Coronary artery (tissue), 2 donors: Measurements from ENCODE around the gene SLC22A5.
A peak's percentile ranks its signal among the peaks of the same experiment; 100 is the strongest.

Experiments
- DNase-seq: peaks from one replicate; pipeline ENCODE4 v3.0.0-alpha.2; 2017; ENCODE audit warnings: low spot score
- H3K27ac ChIP-seq, 2 donors: fragments of 200-600 bp; sonication (generic); one replicate each; pipeline ENCODE4 v1.5.1; 2016 to 2019
- H3K4me3 ChIP-seq: fragments of 200-600 bp; sonication (generic); 2 replicates; pipeline ENCODE4 v1.5.1; 2016; ENCODE audit warnings: mild to moderate bottlenecking, moderate library complexity
- TF ChIP-seq, protein P1 (sequence below): fragments of 200-600 bp; sonication (generic); IDR thresholded peaks from one replicate; pipeline ENCODE4 v1.5.1; 2019; ENCODE audit warnings: antibody characterized with exemption

Gene SLC22A5

DNA sequence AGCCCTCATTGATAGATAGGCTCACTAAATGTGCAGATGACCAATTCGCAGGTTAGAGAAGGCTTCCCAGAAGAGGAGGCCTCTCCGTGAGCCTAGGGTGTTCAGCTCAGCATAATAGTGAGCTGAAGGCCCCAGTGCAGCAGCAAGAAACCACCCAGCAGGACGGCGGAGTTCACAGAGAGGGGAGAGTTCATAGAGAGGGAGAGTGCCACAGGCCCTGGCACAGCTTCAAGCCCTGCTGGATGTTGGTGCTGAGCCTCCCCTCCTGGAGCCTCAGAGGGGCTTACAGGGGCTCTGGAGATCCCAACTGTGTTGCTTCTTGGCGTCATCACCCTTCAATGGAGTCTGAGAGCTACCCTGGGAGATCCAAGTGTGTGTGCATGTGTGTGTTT lies 2.1 kb downstream of the SLC22A5 start:
- no peak overlapping the region for H3K27ac ChIP-seq
- no peak for DNase-seq
- H3K4me3 ChIP-seq: no peak overlapping the region
- TF ChIP-seq, protein P1, sequence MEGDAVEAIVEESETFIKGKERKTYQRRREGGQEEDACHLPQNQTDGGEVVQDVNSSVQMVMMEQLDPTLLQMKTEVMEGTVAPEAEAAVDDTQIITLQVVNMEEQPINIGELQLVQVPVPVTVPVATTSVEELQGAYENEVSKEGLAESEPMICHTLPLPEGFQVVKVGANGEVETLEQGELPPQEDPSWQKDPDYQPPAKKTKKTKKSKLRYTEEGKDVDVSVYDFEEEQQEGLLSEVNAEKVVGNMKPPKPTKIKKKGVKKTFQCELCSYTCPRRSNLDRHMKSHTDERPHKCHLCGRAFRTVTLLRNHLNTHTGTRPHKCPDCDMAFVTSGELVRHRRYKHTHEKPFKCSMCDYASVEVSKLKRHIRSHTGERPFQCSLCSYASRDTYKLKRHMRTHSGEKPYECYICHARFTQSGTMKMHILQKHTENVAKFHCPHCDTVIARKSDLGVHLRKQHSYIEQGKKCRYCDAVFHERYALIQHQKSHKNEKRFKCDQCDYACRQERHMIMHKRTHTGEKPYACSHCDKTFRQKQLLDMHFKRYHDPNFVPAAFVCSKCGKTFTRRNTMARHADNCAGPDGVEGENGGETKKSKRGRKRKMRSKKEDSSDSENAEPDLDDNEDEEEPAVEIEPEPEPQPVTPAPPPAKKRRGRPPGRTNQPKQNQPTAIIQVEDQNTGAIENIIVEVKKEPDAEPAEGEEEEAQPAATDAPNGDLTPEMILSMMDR: no peak

DNA sequence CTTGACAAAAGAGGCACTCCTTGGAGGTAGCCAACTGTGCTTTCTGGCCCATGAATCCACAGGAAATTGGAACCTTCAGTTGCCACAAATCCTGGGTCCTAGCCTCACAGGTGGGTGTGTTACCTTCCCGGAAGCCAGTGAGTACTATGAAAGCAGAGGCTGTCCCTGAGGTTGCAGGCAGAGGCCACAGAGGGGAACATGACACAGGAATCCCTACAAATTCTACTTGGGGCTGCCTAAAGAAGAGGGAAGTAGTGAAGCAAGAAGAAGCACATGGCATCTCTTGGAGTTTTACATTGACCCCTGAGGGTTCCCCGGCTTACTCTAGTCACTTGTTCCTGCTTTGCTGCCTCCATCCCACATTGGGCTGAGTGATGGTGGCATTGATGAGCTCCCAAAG lies 2.6 kb downstream of the SLC22A5 start:
- TF ChIP-seq, protein P1: no peak
- DNase-seq: no peak
- Histone ChIP-seq H3K4me3 (no peak overlapping the region), H3K27ac (peak overlapping the region in 1 of 2 donors; percentile 20)

DNA sequence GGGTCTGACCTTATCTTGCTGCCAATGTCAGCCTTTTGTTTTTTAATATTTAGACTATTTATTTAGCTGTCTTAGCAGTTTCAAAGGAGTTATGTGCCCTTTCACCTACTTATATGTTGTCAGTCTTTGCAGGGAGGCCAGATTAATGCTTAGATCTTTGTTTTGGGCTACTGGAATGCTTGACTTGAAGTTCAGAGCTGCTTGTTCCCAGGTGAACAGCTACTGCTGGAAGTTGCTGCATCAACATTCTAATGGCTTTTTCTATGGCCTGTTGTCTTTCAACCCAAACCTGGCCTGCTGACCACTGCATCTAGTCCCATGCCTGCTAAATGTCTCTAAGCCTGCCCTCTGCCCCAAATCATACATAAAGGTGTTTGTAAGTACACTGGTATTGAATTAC lies 3.0 kb downstream of the SLC22A5 start:
- DNase-seq: no peak
- TF ChIP-seq, protein P1: no peak
- Histone ChIP-seq H3K4me3 (no peak overlapping the region), H3K27ac (no peak overlapping the region)

DNA sequence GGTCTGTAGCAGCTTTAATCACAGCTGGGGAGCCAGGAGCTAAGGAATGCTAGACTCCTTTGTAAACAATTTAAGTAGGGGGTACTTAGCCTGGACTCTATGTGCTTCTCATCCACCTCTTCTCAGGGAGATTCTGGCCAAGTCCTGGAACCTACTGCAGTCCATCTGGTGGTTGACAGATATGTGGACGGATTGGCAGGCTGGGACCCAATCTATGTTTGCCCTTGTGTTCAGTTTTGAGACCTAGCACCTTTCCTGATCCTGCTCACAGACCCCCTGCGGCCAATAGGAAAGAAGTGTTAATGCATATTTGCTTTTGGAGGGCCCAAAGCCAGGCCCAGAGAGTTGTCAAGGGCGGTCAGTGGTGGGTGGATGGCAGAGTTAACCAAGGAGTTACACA lies 6.4 kb downstream of the SLC22A5 start:
- Histone ChIP-seq H3K4me3 (no peak overlapping the region), H3K27ac (no peak overlapping the region)
- TF ChIP-seq, protein P1: no peak
- no peak for DNase-seq

DNA sequence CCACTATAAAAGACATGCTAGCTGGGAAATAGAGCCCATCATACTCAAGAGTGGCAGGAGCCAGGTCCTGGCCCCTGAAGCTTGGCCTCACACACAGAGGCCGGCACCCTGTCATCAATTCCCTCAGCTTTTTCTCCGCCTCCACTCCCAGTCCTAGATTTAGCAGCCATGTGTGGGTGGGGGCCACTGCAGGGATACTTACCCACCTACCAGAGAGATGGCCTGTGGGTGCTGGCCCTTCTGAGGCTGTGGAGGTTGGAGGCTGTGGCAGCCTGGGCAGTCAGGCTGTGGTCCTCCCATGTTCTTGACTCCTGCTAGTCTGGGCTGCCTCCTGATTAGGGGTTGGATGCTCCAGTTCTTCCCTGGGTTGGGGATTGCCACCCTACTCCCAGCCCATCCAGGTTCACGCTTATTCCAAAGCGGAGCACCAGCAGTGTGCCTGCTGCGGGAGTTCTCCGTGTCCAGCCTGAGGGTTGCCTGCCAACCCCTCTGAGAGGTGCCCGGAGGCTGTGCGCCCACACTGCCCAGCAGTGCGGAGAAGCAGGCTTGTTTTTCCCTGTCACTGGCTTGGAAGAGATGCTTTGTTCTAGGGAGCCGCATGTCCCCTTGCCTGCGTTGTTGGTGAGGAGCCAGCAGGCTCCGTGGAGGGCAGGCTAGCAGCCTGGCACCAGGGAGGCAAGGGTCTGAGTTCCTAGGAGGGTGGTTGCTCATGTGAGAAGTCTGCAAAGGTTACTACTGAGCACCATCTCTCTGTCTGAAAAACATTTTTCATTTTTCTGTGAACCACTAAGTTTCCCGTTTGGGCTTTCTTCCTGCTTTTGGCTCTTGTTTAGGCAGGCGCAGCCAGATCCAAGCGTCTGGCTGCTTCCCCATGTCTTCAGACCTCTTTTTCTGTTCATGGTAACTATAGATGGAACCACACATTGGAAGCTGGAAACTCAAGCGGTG lies 7.5 kb downstream of the SLC22A5 start:
- H3K4me3 ChIP-seq: peak overlapping the region; percentile 48
- TF ChIP-seq, protein P1: no peak
- peak overlapping the region; percentile 6 to 56 for H3K27ac ChIP-seq
- no peak for DNase-seq

DNA sequence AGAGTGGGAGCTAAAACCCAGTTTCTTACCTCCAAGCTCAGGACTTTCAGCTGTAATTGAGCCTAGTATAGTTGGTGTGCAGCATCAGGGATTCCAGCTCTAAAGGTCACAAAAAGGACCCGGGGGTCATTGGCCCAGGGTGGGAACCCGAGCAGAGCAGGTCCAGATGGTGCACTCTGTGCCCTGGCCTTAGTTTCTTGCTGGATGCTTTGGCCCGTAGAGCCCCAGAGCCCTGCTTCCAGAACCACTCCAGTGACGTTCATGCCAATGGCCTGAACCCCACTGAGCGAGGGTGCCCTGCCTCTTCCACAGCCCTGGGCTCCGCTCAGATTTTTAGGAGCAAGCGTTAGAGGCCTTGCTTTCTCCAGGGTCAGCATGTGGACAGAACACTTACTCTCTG lies 8.2 kb downstream of the SLC22A5 start:
- peak overlapping the region in 1 of 2 donors; percentile 24 for H3K27ac ChIP-seq
- DNase-seq: peak; percentile 46
- TF ChIP-seq, protein P1: no peak

DNA sequence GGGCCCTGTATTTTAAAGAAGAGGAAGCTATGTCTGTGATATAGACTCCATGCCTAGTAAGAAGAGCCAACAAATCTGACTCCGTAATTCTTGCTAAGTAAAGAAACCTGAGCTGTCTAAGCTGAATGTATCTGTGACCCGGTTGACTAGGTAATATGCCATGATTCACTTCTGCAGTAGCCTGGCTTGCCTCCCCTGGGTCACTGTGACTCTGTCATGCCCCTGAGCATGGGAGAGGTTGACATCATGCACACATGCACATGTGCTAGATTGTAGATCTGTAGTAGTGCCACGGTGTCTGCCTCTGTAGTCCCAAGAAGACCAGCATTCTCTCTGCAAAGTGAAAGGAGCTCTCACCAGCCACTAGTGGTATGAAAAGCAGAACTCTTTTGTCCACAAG lies 9.1 kb downstream of the SLC22A5 start:
- H3K27ac ChIP-seq: no peak overlapping the region
- DNase-seq: peak; percentile 53
- no peak overlapping the region for H3K4me3 ChIP-seq
- TF ChIP-seq, protein P1: no peak

More for the DNA sequence above, 8.2 kb downstream of the SLC22A5 start:
- no peak overlapping the region for H3K4me3 ChIP-seq
